A673 (cell line): ENCODE results near the gene L1TD1. TPM values are rescaled to one million over a fixed set of nuclear protein-coding genes. Genes with fewer than 3 reads are reported as not detected.
"Not testable (repeated sequence)": the region's sequence is repeated elsewhere in the genome, so short reads cannot be mapped to it uniquely, and the experiment has no call there.

Experiments
- BruUV-seq: library from RNA; stranded (reverse); fragments of 400-500 nt; replicated peaks from 2 replicates; lab custom pipeline; 2021; lab: Mats Ljungman, UMichigan
- CTCF ChIA-PET: fragments of 300-600 bp; sonication (Branson Sonifier 250); formaldehyde crosslinking; loops from one replicate; lab custom pipeline; 2022; ENCODE audit warnings: antibody characterized with exemption; lab: Charles Lee
- POLR2A ChIA-PET: fragments of 300-600 bp; sonication (Branson Sonifier 250); formaldehyde crosslinking; loops from one replicate; lab custom pipeline; 2022; ENCODE audit warnings: antibody characterized with exemption; ENCODE audit not compliant: low non-redundant PET; lab: Charles Lee
- DNase-seq: peaks from one replicate; pipeline ENCODE4 v3.0.0-alpha.2; 2015; ENCODE audit warnings: low spot score
- H3K27ac ChIP-seq: fragments of 200-600 bp; sonication (generic); 2 replicates; pipeline ENCODE4 v1.5.1; 2016; ENCODE audit warnings: mixed run types, low read depth, mild to moderate bottlenecking, mixed read lengths, antibody characterized with exemption, low read length; ENCODE audit not compliant: poor library complexity, severe bottlenecking
- H3K27me3 ChIP-seq: fragments of 200-600 bp; sonication (generic); replicated peaks from 2 replicates; pipeline ENCODE4 v1.6.1; 2017; ENCODE audit warnings: mixed run types, low read depth, mild to moderate bottlenecking, mixed read lengths, antibody characterized with exemption, low read length; ENCODE audit not compliant: insufficient read depth, poor library complexity
- H3K36me3 ChIP-seq: fragments of 200-600 bp; sonication (generic); 2 replicates; pipeline ENCODE4 v1.6.1; 2016; ENCODE audit warnings: mixed run types, mild to moderate bottlenecking, mixed read lengths, antibody characterized with exemption, low read length; ENCODE audit not compliant: insufficient read depth, poor library complexity, severe bottlenecking
- H3K4me1 ChIP-seq: fragments of 200-600 bp; sonication (generic); 2 replicates; pipeline ENCODE4 v1.6.1; 2017; ENCODE audit warnings: mixed run types, mild to moderate bottlenecking, mixed read lengths, antibody characterized with exemption, low read length; ENCODE audit not compliant: insufficient read depth, poor library complexity, severe bottlenecking
- H3K4me3 ChIP-seq: fragments of 200-600 bp; sonication (generic); 2 replicates; pipeline ENCODE4 v1.5.1; 2016; ENCODE audit warnings: low read depth, mixed run types, mild to moderate bottlenecking, mixed read lengths, low read length; ENCODE audit not compliant: poor library complexity, severe bottlenecking
- H3K9me3 ChIP-seq: fragments of 200-600 bp; sonication (generic); 2 replicates; pipeline ENCODE4 v1.6.1; 2016; ENCODE audit warnings: mixed run types, low read depth, mild to moderate bottlenecking, mixed read lengths, antibody characterized with exemption, low read length; ENCODE audit not compliant: poor library complexity, severe bottlenecking
- EZH2 ChIP-seq: fragments of 200-600 bp; sonication (generic); IDR thresholded peaks from 2 replicates; pipeline ENCODE4 v1.6.1; 2017; ENCODE audit warnings: borderline replicate concordance, low read depth, mild to moderate bottlenecking, mixed read lengths, antibody characterized with exemption, low read length; ENCODE audit not compliant: poor library complexity, severe bottlenecking
- intact Hi-C: fragments of 100-400 bp; cut with micrococcal nuclease; formaldehyde crosslinking; loops from one replicate; pipeline ENCODE4 v1.10.0; 2022; ENCODE audit not compliant: unreplicated experiment
- total RNA-seq: library from RNA; stranded (reverse); gene quantifications from 2 replicates; pipeline ENCODE4 v1.2.3, GENCODE V29; 2021
- TF ChIP-seq, protein P1 (sequence below): fragments of 300-800, 200-600 bp; sonication (generic); conservative IDR thresholded peaks from 2 replicates; pipeline ENCODE4 v1.5.1; 2017; ENCODE audit warnings: low read depth, mild to moderate bottlenecking, antibody characterized with exemption, low read length, moderate library complexity, mixed read lengths

The L1TD1 gene
- total RNA-seq, 1 experiment from 2014 or later, result not detected

DNA sequence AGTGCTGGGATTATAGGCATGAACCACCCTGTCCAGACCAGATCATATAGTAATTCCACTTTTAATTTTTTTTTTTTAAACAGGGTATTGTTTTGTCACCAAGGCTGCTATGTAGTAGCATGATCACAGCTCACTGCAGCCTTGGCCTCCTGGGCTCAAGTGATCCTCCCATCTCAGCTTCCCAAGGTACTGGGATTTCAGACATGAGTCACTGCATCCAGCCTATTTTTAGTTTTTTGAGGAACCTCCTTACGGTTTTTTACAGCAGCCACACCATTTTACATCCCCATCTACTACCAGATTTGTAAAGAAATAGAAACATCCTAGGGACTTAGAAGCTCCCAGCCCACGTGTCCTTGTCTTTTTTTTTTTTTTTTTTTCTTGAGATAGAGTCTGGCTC, 24.0 kb downstream of the L1TD1 start:
- ChIA-PET POLR2A (no interaction called here), CTCF (no interaction called here)
- no peak for TF ChIP-seq EZH2
- TF ChIP-seq, protein P1, sequence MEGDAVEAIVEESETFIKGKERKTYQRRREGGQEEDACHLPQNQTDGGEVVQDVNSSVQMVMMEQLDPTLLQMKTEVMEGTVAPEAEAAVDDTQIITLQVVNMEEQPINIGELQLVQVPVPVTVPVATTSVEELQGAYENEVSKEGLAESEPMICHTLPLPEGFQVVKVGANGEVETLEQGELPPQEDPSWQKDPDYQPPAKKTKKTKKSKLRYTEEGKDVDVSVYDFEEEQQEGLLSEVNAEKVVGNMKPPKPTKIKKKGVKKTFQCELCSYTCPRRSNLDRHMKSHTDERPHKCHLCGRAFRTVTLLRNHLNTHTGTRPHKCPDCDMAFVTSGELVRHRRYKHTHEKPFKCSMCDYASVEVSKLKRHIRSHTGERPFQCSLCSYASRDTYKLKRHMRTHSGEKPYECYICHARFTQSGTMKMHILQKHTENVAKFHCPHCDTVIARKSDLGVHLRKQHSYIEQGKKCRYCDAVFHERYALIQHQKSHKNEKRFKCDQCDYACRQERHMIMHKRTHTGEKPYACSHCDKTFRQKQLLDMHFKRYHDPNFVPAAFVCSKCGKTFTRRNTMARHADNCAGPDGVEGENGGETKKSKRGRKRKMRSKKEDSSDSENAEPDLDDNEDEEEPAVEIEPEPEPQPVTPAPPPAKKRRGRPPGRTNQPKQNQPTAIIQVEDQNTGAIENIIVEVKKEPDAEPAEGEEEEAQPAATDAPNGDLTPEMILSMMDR, result no peak
- Histone ChIP-seq H3K27me3 (no peaks in the 10 kb centered on the region), H3K4me1 (no peaks in the 10 kb centered on the region), H3K27ac (no peak overlapping the region), H3K4me3 (no peak overlapping the region), H3K9me3 (no peaks in the 10 kb centered on the region), H3K36me3 (no peaks in the 10 kb centered on the region)
- no peak for DNase-seq
- no TSS peak for BruUV-seq
- intact Hi-C loops, result no loop called here

DNA sequence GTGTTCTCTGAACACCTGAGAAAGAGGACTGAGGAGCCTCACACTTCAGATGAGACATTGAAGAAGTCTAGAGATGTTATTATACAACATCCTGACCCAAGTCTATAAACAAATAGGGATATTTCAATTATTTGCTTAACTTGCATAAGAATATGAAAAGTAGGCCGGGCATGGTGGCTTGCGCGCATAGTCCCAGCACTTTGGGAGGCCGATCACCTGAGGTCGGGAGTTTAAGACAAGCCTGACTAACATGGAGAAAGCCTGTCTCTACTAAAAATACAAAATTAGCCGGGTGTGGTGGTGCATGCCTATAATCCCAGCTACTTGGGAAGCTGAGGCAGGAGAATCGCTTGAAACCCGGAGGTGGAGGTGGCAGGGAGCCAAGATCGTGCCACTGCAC, 25.8 kb downstream of the L1TD1 start:
- CTCF ChIA-PET, H3K4me3 ChIP-seq, DNase-seq, H3K27me3 ChIP-seq, POLR2A ChIA-PET, H3K36me3 ChIP-seq, H3K9me3 ChIP-seq, intact Hi-C loops, H3K27ac ChIP-seq, BruUV-seq, H3K4me1 ChIP-seq: not testable (repeated sequence)

DNA sequence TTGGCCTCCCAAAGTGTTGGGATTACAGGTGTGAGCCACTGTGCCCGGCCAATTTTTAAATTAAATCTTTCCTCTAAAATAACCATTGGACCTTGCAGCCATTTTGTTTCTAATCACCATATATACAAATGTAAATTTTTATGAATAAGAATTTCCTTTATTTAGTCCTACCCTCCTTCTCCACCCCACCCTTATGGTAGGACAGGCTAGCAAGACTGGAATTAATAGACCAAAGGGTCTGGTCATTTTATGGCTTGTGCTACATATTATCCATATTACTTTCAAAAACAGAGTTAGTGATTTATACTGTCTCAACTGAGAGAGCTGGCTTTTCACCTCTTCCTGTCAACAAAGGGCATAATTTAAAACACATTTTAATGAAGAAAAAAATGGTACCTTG, 26.5 kb downstream of the L1TD1 start:
- TF ChIP-seq, protein P1, result no peak
- no peak for TF ChIP-seq EZH2
- ChIA-PET POLR2A (no interaction called here), CTCF (interaction anchor here (0.6 kb wide), 1 partner anchor 65 kb away, joined by 3 read pairs; no protein-coding TSS in a partner anchor)
- H3K36me3 ChIP-seq, result no peaks in the 10 kb centered on the region
- H3K4me1 ChIP-seq, result no peaks in the 10 kb centered on the region
- no TSS peak for BruUV-seq
- no peak overlapping the region for H3K27ac ChIP-seq
- no peak overlapping the region for H3K4me3 ChIP-seq
- no peaks in the 10 kb centered on the region for H3K27me3 ChIP-seq
- intact Hi-C loops, result no loop called here
- no peak for DNase-seq
- H3K9me3 ChIP-seq, result no peaks in the 10 kb centered on the region

DNA sequence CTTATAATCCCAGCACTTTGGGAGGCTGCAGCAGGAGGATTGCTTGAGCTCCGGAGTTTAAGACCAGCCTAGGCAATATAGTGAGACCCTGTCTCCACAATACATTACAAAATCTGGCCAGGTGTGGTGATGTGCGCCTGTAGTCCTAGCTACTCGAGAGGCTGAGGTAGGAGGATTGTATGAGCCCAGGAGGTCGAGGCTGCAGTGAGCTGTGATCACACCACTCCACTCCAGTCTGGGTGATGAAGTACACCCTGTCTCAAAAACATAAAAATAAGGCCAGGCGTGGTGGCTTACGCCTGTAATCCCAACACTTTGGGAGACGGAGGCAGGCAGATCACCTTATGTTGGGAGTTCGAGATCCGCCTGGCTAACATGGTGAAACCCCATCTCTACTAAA, 27.7 kb downstream of the L1TD1 start:
- CTCF ChIA-PET, result no interaction called here
- no peak for TF ChIP-seq EZH2
- TF ChIP-seq, protein P1, result no peak
- POLR2A ChIA-PET, result no interaction called here
- no peaks in the 10 kb centered on the region for H3K36me3 ChIP-seq
- no peaks in the 10 kb centered on the region for H3K4me1 ChIP-seq
- no TSS peak for BruUV-seq
- no peak overlapping the region for H3K27ac ChIP-seq
- no peaks in the 10 kb centered on the region for H3K27me3 ChIP-seq
- intact Hi-C loops, result no loop called here
- DNase-seq, result no peak
- no peak overlapping the region for H3K4me3 ChIP-seq
- no peaks in the 10 kb centered on the region for H3K9me3 ChIP-seq
